ENCODE data around the gene DAPK1. TPM values are rescaled to one million over a fixed set of nuclear protein-coding genes. Genes with fewer than 3 reads are reported as not detected.

The DAPK1 gene
- total RNA-seq, 4 donors from 2014 or later: 19.1 to 44.8 (median 40.4) TPM

DNA sequence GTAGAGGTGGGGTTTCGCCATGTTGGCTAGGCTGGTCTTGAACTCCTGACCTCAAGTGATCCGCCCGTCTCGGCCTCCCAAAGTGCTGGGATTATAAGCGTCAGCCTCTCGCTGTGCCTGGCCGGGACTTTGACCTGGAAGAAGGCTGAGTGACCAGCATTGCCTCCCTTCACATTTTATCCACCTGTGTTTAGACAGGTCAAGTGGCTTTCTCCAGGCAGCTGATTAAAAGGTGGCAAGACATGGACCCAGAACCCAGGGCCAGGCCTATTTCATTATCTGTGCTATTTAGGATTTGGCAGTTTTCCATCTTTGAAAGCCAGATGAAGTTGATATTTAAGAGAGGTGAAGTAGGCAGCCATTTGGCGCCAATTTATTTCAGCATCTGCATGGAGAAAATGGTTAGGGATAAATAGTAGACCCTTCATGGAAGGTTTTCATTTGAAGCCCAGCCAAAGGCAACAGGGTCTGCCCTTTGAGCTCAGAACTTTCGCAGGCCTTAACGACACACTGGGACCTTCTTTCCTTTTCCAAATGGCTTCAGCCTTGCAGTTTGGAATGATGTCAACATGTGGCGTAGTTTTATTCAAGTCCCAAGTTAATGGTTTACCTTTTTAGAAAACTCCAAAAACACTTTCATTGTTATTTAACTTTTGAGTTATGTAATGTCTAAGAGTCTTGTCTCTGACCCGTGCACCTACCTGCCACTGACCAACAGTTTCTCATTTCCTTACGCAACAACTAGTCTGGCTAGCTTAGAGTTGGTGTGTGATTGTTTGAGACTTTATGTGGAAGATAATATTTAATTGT, 8.4 kb downstream of the DAPK1 start:
- Histone ChIP-seq H3K36me3 (no peaks in the 10 kb centered on the region), H3K27me3 (no peaks in the 10 kb centered on the region), H3K27ac (no peak overlapping the region), H3K4me1 (no peaks in the 10 kb centered on the region), H3K4me3 (no peak overlapping the region), H3K9me3 (no peaks in the 10 kb centered on the region)
- TF ChIP-seq POLR2A (IDR thresholded peaks at IDR 0.05): no peak
- TF ChIP-seq, protein P1, sequence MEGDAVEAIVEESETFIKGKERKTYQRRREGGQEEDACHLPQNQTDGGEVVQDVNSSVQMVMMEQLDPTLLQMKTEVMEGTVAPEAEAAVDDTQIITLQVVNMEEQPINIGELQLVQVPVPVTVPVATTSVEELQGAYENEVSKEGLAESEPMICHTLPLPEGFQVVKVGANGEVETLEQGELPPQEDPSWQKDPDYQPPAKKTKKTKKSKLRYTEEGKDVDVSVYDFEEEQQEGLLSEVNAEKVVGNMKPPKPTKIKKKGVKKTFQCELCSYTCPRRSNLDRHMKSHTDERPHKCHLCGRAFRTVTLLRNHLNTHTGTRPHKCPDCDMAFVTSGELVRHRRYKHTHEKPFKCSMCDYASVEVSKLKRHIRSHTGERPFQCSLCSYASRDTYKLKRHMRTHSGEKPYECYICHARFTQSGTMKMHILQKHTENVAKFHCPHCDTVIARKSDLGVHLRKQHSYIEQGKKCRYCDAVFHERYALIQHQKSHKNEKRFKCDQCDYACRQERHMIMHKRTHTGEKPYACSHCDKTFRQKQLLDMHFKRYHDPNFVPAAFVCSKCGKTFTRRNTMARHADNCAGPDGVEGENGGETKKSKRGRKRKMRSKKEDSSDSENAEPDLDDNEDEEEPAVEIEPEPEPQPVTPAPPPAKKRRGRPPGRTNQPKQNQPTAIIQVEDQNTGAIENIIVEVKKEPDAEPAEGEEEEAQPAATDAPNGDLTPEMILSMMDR (IDR thresholded peaks at IDR 0.05): no peak
- intact Hi-C loops (cut with DNase I; ENCODE audit: low total_unique reads): no loop called here
- DNase-seq: no peak

DNA sequence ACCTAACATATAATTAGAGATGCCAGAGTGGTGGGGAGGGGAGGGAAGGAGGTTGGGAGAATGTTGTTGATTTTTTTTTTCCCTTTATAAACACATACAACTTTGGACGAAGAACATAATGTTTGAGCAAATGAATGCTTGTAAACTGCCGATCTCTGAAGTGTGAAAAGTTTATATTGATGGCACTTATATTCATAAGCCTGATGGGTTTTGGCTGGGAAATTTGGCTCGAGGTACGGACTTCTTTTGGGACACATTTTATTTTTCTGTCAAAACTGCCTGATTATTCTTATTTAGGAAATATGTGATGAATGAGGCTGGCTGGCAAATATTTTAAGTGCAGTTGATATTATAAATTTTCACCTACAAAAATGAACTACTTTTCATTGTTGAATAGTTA, 9.9 kb downstream of the DAPK1 start:
- H3K36me3 ChIP-seq: no peaks in the 10 kb centered on the region
- H3K4me3 ChIP-seq: no peak overlapping the region
- TF ChIP-seq POLR2A (IDR thresholded peaks at IDR 0.05): no peak
- TF ChIP-seq, protein P1 (IDR thresholded peaks at IDR 0.05): no peak
- no peak for DNase-seq
- no peaks in the 10 kb centered on the region for H3K4me1 ChIP-seq
- intact Hi-C loops (cut with DNase I; ENCODE audit: low total_unique reads): no loop called here
- H3K27me3 ChIP-seq: no peaks in the 10 kb centered on the region
- H3K27ac ChIP-seq: no peak overlapping the region
- H3K9me3 ChIP-seq: no peaks in the 10 kb centered on the region

DNA sequence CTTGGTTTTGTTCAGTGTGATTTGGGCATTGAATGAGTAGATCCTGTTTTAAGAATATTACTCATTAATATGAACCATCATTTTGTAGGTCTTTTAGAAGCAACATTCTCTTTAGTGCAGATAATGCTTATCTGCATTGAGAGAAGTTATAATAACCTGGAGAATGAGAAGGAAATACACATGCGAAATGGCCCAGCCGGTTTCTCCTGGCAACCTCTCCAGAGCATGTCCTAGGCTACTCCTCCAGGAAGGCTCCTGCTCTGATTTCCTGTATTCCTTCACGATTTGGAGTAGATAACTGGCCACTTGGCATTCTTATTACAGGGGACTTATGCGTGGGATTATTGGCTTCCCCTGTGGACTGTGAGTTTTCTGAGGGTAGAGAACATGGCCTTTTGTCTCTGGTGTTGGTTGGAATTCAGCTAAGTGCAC, 12.6 kb downstream of the DAPK1 start:
- no peak overlapping the region for H3K27ac ChIP-seq

DNA sequence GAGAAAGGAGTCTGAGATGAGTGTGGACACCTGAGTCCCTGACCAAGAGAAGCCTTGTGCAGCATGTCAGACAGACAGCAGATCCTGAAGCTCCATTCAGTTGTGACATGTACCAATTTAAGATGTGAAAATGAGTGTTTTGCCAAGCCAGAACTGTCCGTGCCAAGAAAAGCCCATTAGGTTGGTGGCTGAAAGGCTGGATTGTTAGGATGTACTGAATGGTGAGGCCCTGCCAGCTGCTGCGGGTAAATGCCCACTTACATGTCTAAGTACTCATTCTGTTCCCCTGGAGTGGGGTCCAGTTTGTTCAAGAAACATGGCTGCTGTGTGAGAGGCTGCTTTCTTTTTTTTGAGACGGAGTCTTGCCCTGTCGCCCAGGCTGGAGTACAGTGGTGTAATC, 14.6 kb downstream of the DAPK1 start:
- intact Hi-C loops (cut with DNase I; ENCODE audit: low total_unique reads): no loop called here
- H3K4me3 ChIP-seq: no peak overlapping the region
- TF ChIP-seq, protein P1 (IDR thresholded peaks at IDR 0.05): no peak
- TF ChIP-seq POLR2A (IDR thresholded peaks at IDR 0.05): no peak
- peaks cover 0 to 3% of the 10 kb centered on the region in 2 donors for H3K9me3 ChIP-seq
- DNase-seq: no peak
- H3K36me3 ChIP-seq: no peaks in the 10 kb centered on the region
- H3K27ac ChIP-seq: no peak overlapping the region
- H3K27me3 ChIP-seq: no peaks in the 10 kb centered on the region
- H3K4me1 ChIP-seq: no peaks in the 10 kb centered on the region

More for the DNA sequence above, 12.6 kb downstream of the DAPK1 start:
- Histone ChIP-seq H3K27me3 (no peaks in the 10 kb centered on the region), H3K9me3 (no peaks in the 10 kb centered on the region), H3K4me1 (no peaks in the 10 kb centered on the region), H3K36me3 (no peaks in the 10 kb centered on the region), H3K4me3 (no peak overlapping the region)
- DNase-seq: no peak
- TF ChIP-seq, protein P1 (IDR thresholded peaks at IDR 0.05): no peak
- TF ChIP-seq POLR2A (IDR thresholded peaks at IDR 0.05): no peak
- intact Hi-C loops (cut with DNase I; ENCODE audit: low total_unique reads): no loop called here

DNA sequence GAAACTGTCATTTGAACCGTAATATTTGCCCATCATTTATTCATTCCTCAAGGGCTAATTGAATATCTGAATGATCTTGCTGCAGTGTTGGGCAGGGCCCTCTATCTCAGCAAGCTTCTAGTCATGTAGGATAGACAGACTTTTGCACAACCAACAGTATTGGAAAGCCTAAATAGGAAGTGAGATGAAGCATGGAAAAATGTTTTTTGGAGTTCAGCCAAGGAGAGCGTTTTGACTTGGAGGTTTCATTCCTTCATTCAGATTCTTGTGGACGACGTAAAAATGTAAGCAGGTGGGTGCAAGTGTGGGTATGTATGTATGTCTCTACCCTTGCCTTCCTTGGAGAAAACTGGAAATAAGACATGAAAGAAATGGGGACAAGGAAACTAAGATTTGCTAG, 15.5 kb downstream of the DAPK1 start:
- DNase-seq: no peak
- Histone ChIP-seq H3K27me3 (no peaks in the 10 kb centered on the region), H3K27ac (no peak overlapping the region), H3K9me3 (peaks cover 0 to 3% of the 10 kb centered on the region in 2 donors), H3K4me1 (no peaks in the 10 kb centered on the region), H3K4me3 (no peak overlapping the region), H3K36me3 (no peaks in the 10 kb centered on the region)
- TF ChIP-seq POLR2A (IDR thresholded peaks at IDR 0.05): no peak
- TF ChIP-seq, protein P1 (IDR thresholded peaks at IDR 0.05): no peak
- intact Hi-C loops (cut with DNase I; ENCODE audit: low total_unique reads): no loop called here
